ENCODE measurements around the gene IFTAP.
A peak's percentile ranks its signal among the peaks of the same experiment; 100 is the strongest.
"Not testable (repeated sequence)": the region's sequence is repeated elsewhere in the genome, so short reads cannot be mapped to it uniquely, and the experiment has no call there.

Gene IFTAP

GRCh38 chr11:36638556-36638955 is 44.3 kb downstream of the IFTAP start:
- DNase-seq (ENCODE audit: low read depth in 2 of 2): no peak

- DNase-seq (ENCODE audit: low read depth in 2 of 2): no peak
Measured at GRCh38 chr11:36657610-36658267, 63.4 kb downstream of the IFTAP start.

- not testable (repeated sequence) for DNase-seq (ENCODE audit: low read depth in 2 of 2)
Measured at GRCh38 chr11:36661359-36661758, 67.1 kb downstream of the IFTAP start.

- DNase-seq (ENCODE audit: low read depth in 2 of 2): no peak
Measured at GRCh38 chr11:36672815-36673450, 78.6 kb downstream of the IFTAP start.

GRCh38 chr11:36679547-36679946 is 85.2 kb downstream of the IFTAP start:
- not testable (repeated sequence) for DNase-seq (ENCODE audit: low read depth in 2 of 2)

- DNase-seq (ENCODE audit: low read depth in 2 of 2): no peak
Measured at GRCh38 chr11:36683818-36684217, 89.5 kb downstream of the IFTAP start.

GRCh38 chr11:36684840-36685801 is 90.8 kb downstream of the IFTAP start:
- peak; percentile 2 to 31 for DNase-seq (ENCODE audit: low read depth in 2 of 2)

- no peak for DNase-seq (ENCODE audit: low read depth in 2 of 2)
Measured at GRCh38 chr11:36688132-36688531, 93.8 kb downstream of the IFTAP start.

- no peak for DNase-seq (ENCODE audit: low read depth in 2 of 2)
Measured at GRCh38 chr11:36688571-36689291, 94.4 kb downstream of the IFTAP start.

- DNase-seq (ENCODE audit: low read depth in 2 of 2): no peak
Measured at GRCh38 chr11:36689442-36689841, 95.1 kb downstream of the IFTAP start.

- no peak for DNase-seq (ENCODE audit: low read depth in 2 of 2)
Measured at GRCh38 chr11:36692704-36693103, 98.4 kb downstream of the IFTAP start.

- DNase-seq (ENCODE audit: low read depth in 2 of 2): no peak
Measured at GRCh38 chr11:36693139-36693843, 99.0 kb downstream of the IFTAP start.

- DNase-seq (ENCODE audit: low read depth in 2 of 2): no peak
Measured at GRCh38 chr11:36695111-36695510, 100.8 kb downstream of the IFTAP start.

- no peak for DNase-seq (ENCODE audit: low read depth in 2 of 2)
Measured at GRCh38 chr11:36695571-36695970, 101.3 kb downstream of the IFTAP start.

- DNase-seq (ENCODE audit: low read depth in 2 of 2): no peak
Measured at GRCh38 chr11:36696550-36696949, 102.2 kb downstream of the IFTAP start.

GRCh38 chr11:36699271-36699670 is 105.0 kb downstream of the IFTAP start:
- no peak for DNase-seq (ENCODE audit: low read depth in 2 of 2)

- no peak for DNase-seq (ENCODE audit: low read depth in 2 of 2)
Measured at GRCh38 chr11:36700246-36700645, 105.9 kb downstream of the IFTAP start.

- no peak for DNase-seq (ENCODE audit: low read depth in 2 of 2)
Measured at GRCh38 chr11:36702330-36703054, 108.2 kb downstream of the IFTAP start.

GRCh38 chr11:36703055-36703404 is 108.7 kb downstream of the IFTAP start:
- DNase-seq (ENCODE audit: low read depth in 2 of 2): no peak
